ENCODE results near the gene FILIP1.

GRCh38 chr6:75350808-75351207 lies 142.8 kb downstream of the FILIP1 start:
- TF ChIP-seq EZH2 (IDR thresholded peaks at IDR 0.05; ENCODE audit: borderline replicate concordance, low read depth, low read length, severe bottlenecking) (no peak), CTCF (IDR thresholded peaks at IDR 0.05; ENCODE audit: borderline replicate concordance, extremely low read depth, low read length, poor library complexity, severe bottlenecking) (no peak)

Measured in DND-41 (cell line).